Prostate gland (tissue), 2 donors: ENCODE results near the gene ABHD16B. TPM values are rescaled to one million over a fixed set of nuclear protein-coding genes. Genes with fewer than 3 reads are reported as not detected.

ENCODE experiments used
- DNase-seq: peaks from one replicate; pipeline ENCODE4 v3.0.0-alpha.2; 2019; ENCODE audit warnings: low spot score
- H3K27ac ChIP-seq, 2 donors: fragments of 200-600 bp; sonication (generic); 2 replicates each; pipeline ENCODE4 v1.5.1; 2017 to 2019
- H3K27me3 ChIP-seq: fragments of 200-600 bp; sonication (generic); replicated peaks from 2 replicates; pipeline ENCODE4 v1.5.1; 2019; ENCODE audit not compliant: insufficient read depth
- H3K36me3 ChIP-seq, 2 donors: fragments of 200-600 bp; sonication (generic); 1 replicate in 1 of 2; 2 replicates in 1 of 2; pipeline versions ENCODE4 v1.5.1 to v1.8.1; 2017 to 2019
- H3K4me1 ChIP-seq: fragments of 200-600 bp; sonication (generic); replicated peaks from 2 replicates; pipeline ENCODE4 v1.5.1; 2019
- H3K4me3 ChIP-seq, 2 donors: fragments of 200-600 bp; sonication (generic); 2 replicates each; pipeline ENCODE4 v1.5.1; 2017 to 2019
- H3K9me3 ChIP-seq: fragments of 200-600 bp; sonication (generic); 2 replicates; pipeline ENCODE4 v1.5.1; 2017
- CTCF ChIP-seq, 4 experiments: fragments of 200-600 bp in 2 of 4; fragments of 450-650 bp in 2 of 4; sonication (generic) in 2 of 4; IDR thresholded peaks; 1 replicate in 3 of 4; 2 replicates in 1 of 4; pipeline ENCODE4 v1.5.1; 2016 to 2019; ENCODE audit warnings: antibody characterized with exemption in 4 of 4, mild to moderate bottlenecking in 2 of 4, moderate library complexity in 2 of 4
- POLR2A ChIP-seq: fragments of 450-650 bp; IDR thresholded peaks from one replicate; pipeline ENCODE4 v1.6.1; 2016; ENCODE audit warnings: antibody characterized with exemption, mild to moderate bottlenecking
- POLR2AphosphoS5 ChIP-seq: sonication (generic); formaldehyde crosslinking; IDR thresholded peaks from one replicate; pipeline ENCODE4 v1.6.1; 2017; ENCODE audit warnings: antibody characterized with exemption
- WGBS: methylation state at CpG from one replicate; pipeline ENCODE4 v1.1.5; 2018; 5-methylcytosine and 5-hydroxymethylcytosine counted together
- intact Hi-C: fragments of 100-400 bp; cut with DNase I; formaldehyde crosslinking; loops from one replicate; pipeline ENCODE4 v1.14.2; 2022
- total RNA-seq, 2 donors: library from RNA; depleted of rRNA; stranded (reverse); fragments of >200 nt; gene quantifications; one replicate each; pipeline ENCODE4 v1.1.0, GENCODE V29; 2016

The ABHD16B gene
- total RNA-seq, 2 donors from 2014 or later: 1.6 TPM; not detected in 1

DNA sequence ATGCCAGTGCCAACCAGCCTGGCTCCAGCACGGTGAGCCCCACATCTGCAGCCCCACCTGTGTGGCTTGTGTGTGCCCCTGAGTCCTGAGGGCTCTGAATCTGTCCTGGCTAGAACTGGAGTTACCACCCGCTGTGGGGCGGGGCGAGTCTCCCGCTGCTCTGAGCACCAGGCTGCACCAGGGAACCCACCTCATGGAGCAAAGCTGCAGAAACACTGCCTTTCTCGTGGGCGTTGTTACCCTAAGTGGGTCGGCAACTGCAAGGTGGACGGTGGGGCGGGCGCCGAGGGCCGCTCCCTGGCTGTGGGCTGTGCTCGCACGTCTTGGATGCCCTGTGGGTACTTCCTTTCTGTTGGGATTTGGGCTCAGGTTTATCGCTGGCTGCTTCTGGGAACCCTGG is 17.5 kb upstream of the ABHD16B start:
- H3K4me1 ChIP-seq: no peaks in the 10 kb centered on the region
- no peaks in the 10 kb centered on the region for H3K9me3 ChIP-seq
- no peak overlapping the region for H3K4me3 ChIP-seq
- DNase-seq: no peak
- intact Hi-C loops: no loop called here
- H3K27me3 ChIP-seq: peaks cover 6% of the 10 kb centered on the region
- no peaks in the 10 kb centered on the region for H3K36me3 ChIP-seq
- no peak overlapping the region for H3K27ac ChIP-seq
- 56% methylated on average over 13 of the region's 16 CpGs for WGBS
- TF ChIP-seq POLR2AphosphoS5 (no peak), POLR2A (no peak), CTCF (IDR thresholded peaks at IDR 0.05) (no peak)

DNA sequence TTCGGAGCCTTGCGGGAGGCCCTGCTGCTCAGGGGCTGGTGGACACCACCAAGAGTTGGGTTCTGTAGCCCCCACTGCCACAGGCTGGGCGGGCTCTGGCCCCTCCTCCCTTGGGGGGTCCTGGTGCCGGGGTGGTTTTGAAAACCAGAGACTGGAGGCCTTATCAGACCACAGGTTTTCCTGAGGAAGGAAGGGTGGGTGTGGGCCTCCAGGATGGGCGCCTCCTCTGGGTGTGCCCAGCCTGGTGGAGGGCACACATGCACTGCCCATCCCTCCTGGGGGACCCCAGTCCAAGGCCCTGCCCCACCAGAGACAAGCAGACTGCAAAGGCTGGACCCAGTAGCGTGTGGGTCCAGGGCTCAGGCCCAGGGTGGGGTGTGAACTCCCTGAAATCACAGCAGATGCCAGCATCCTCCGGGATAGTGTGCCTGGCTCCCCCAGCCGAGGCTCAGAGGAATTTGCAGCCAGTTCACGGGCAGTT is 16.7 kb upstream of the ABHD16B start:
- H3K27me3 ChIP-seq: peaks cover 6% of the 10 kb centered on the region
- intact Hi-C loops: no loop called here
- H3K36me3 ChIP-seq: no peaks in the 10 kb centered on the region
- no peaks in the 10 kb centered on the region for H3K9me3 ChIP-seq
- TF ChIP-seq POLR2AphosphoS5: no peak
- no peak for TF ChIP-seq POLR2A
- TF ChIP-seq CTCF (IDR thresholded peaks at IDR 0.05): no peak
- WGBS: 68% methylated on average over 9 of the region's 9 CpGs
- H3K4me3 ChIP-seq: no peak overlapping the region
- no peak for DNase-seq
- H3K27ac ChIP-seq: no peak overlapping the region
- H3K4me1 ChIP-seq: no peaks in the 10 kb centered on the region

GRCh38 chr20:63846128-63846771 is 15.0 kb upstream of the ABHD16B start:
- Histone ChIP-seq H3K36me3 (no peaks in the 10 kb centered on the region), H3K9me3 (no peaks in the 10 kb centered on the region), H3K27ac (no peak overlapping the region), H3K27me3 (peaks cover 6% of the 10 kb centered on the region), H3K4me1 (no peaks in the 10 kb centered on the region), H3K4me3 (no peak overlapping the region)
- no peak for DNase-seq
- TF ChIP-seq POLR2AphosphoS5: no peak
- TF ChIP-seq POLR2A: no peak
- TF ChIP-seq CTCF (IDR thresholded peaks at IDR 0.05): no peak
- WGBS: 2% methylated on average over 24 of the region's 24 CpGs
- intact Hi-C loops: no loop called here

GRCh38 chr20:63846888-63847236 is 14.4 kb upstream of the ABHD16B start:
- Histone ChIP-seq H3K36me3 (no peaks in the 10 kb centered on the region), H3K4me1 (no peaks in the 10 kb centered on the region), H3K9me3 (no peaks in the 10 kb centered on the region), H3K27me3 (peaks cover 6% of the 10 kb centered on the region), H3K27ac (no peak overlapping the region), H3K4me3 (no peak overlapping the region)
- TF ChIP-seq POLR2A: no peak
- TF ChIP-seq CTCF (IDR thresholded peaks at IDR 0.05): no peak
- no peak for TF ChIP-seq POLR2AphosphoS5
- DNase-seq: no peak
- WGBS: 53% methylated on average over 3 of the region's 3 CpGs
- intact Hi-C loops: no loop called here
